GM12878 (cell line): ENCODE measurements around the gene SPG21. TPM values are rescaled to one million over a fixed set of nuclear protein-coding genes. Genes with fewer than 3 reads are reported as not detected.

ENCODE experiments used
- ATAC-seq: fragments of 200-7000 bp; cut with Tn5 transposase; 3 replicates; pipeline ENCODE4 v1.9.1; 2020; ENCODE audit warnings: mild to moderate bottlenecking, moderate library complexity
- BruUV-seq: library from RNA; stranded (reverse); fragments of 400-500 nt; replicated peaks from 2 replicates; lab custom pipeline; 2021; lab: Mats Ljungman, UMichigan
- CTCF ChIA-PET: fragments of 300-600 bp; sonication (Branson Sonifier 250); formaldehyde crosslinking; extraction: SDS; loops from one replicate; lab custom pipeline; 2021; ENCODE audit warnings: inconsistent platforms; lab: Yijun Ruan, JAX
- POLR2A ChIA-PET: fragments of 350-600 bp; formaldehyde crosslinking; extraction: SDS; loops from one replicate; lab custom pipeline; 2021; ENCODE audit warnings: inconsistent platforms; lab: Charles Lee
- RAD21 ChIA-PET: fragments of 300-600 bp; sonication (Branson Sonifier 250); formaldehyde crosslinking; loops from one replicate; lab custom pipeline; 2023; ENCODE audit warnings: antibody characterized with exemption; ENCODE audit not compliant: unreplicated experiment; lab: Charles Lee
- SMC1A ChIA-PET: fragments of 300-600 bp; sonication (Branson Sonifier 250); formaldehyde crosslinking; loops from one replicate; lab custom pipeline; 2023; ENCODE audit not compliant: unreplicated experiment, uncharacterized antibody; lab: Charles Lee
- DNase-seq: peaks from one replicate; pipeline ENCODE4 v3.0.0-alpha.2; 2011; ENCODE audit warnings: low read depth, low spot score
- FAIRE-seq: peaks from 3 replicates; lab custom pipeline; 2011; peaks lifted over from hg19 to GRCh38; lab: Jason Lieb, UNC
- H2AFZ ChIP-seq: 2 replicates; pipeline ENCODE4 v1.6.0; 2011; ENCODE audit warnings: low read depth, low read length, control low read depth; ENCODE audit not compliant: control insufficient read depth
- H3K27ac ChIP-seq: 2 replicates; pipeline ENCODE4 v1.5.1; 2011; ENCODE audit warnings: control low read depth; ENCODE audit not compliant: control insufficient read depth, insufficient read depth
- H3K27me3 ChIP-seq, 2 experiments: replicated peaks in 1 of 2; 2 replicates each; pipeline versions ENCODE4 v1.6.0 to v1.6.1; 2011; ENCODE audit warnings: low read length in 1 of 2; ENCODE audit not compliant: control insufficient read depth in 2 of 2, insufficient read depth in 2 of 2
- H3K36me3 ChIP-seq, 2 experiments: 2 replicates each; pipeline ENCODE4 v1.5.1; 2011; ENCODE audit warnings: low read length in 1 of 2; ENCODE audit not compliant: control insufficient read depth in 2 of 2, insufficient read depth in 2 of 2
- H3K4me1 ChIP-seq: 2 replicates; pipeline ENCODE4 v1.6.1; 2011; ENCODE audit warnings: mild to moderate bottlenecking, low read length, moderate library complexity, mixed read lengths; ENCODE audit not compliant: control insufficient read depth, insufficient read depth
- H3K4me2 ChIP-seq: 2 replicates; pipeline ENCODE4 v1.6.0; 2011; ENCODE audit warnings: control low read depth; ENCODE audit not compliant: control insufficient read depth, insufficient read depth
- H3K4me3 ChIP-seq: fragments of 200-600 bp; sonication (generic); 2 replicates; pipeline ENCODE4 v1.5.1; 2016
- H3K79me2 ChIP-seq: 2 replicates; pipeline ENCODE4 v1.6.0; 2011; ENCODE audit warnings: low read length; ENCODE audit not compliant: control insufficient read depth, insufficient read depth
- H3K9ac ChIP-seq: 2 replicates; pipeline ENCODE4 v1.8.0; 2011; ENCODE audit warnings: low read length, control low read depth, mixed read lengths; ENCODE audit not compliant: control insufficient read depth, insufficient read depth
- H3K9me3 ChIP-seq: replicated peaks from 3 replicates; pipeline ENCODE4 v1.5.1; 2011; ENCODE audit warnings: mild to moderate bottlenecking, low read length; ENCODE audit not compliant: control insufficient read depth, insufficient read depth
- H4K20me1 ChIP-seq: 2 replicates; pipeline ENCODE4 v1.6.0; 2011; ENCODE audit not compliant: control insufficient read depth, insufficient read depth
- CBX3 ChIP-seq: fragments of 200-600 bp; sonication (generic); IDR thresholded peaks from 2 replicates; pipeline ENCODE4 v1.6.1; 2016; ENCODE audit warnings: low read depth, borderline replicate concordance
- CBX5 ChIP-seq: sonication (generic); IDR thresholded peaks from 2 replicates; pipeline ENCODE4 v1.6.1; 2016; ENCODE audit warnings: low read depth, moderate library complexity, mild to moderate bottlenecking, inconsistent platforms
- DPF2 ChIP-seq: fragments of 450-650 bp; IDR thresholded peaks from 2 replicates; pipeline ENCODE4 v1.6.1; 2017; ENCODE audit warnings: mild to moderate bottlenecking
- EED ChIP-seq: sonication (generic); IDR thresholded peaks from 2 replicates; pipeline ENCODE4 v1.6.1; 2016; ENCODE audit warnings: antibody characterized with exemption, low read depth
- EGR1 ChIP-seq, 2 experiments: IDR thresholded peaks; 1 replicate in 1 of 2; 2 replicates in 1 of 2; pipeline ENCODE4 v1.6.1; 2011 to 2012; ENCODE audit warnings: low read depth in 2 of 2, low read length in 2 of 2, borderline replicate concordance in 1 of 2, mild to moderate bottlenecking in 1 of 2, moderate library complexity in 1 of 2
- ESRRA ChIP-seq: IDR thresholded peaks from 2 replicates; pipeline ENCODE4 v1.6.1; 2012; ENCODE audit warnings: mild to moderate bottlenecking, low read length, improper control_type of control experiment
- ETV6 ChIP-seq, 2 experiments: fragments of 450-650 bp in 1 of 2; IDR thresholded peaks in 1 of 2; conservative IDR thresholded peaks in 1 of 2; 2 replicates each; pipeline ENCODE4 v1.6.1; 2014; ENCODE audit warnings: antibody characterized with exemption in 1 of 2, borderline replicate concordance in 1 of 2, low read depth in 1 of 2, mild to moderate bottlenecking in 1 of 2, moderate library complexity in 1 of 2
- HDGF ChIP-seq: fragments of 450-650 bp; IDR thresholded peaks from 2 replicates; pipeline ENCODE4 v1.6.1; 2016; ENCODE audit warnings: antibody characterized with exemption
- IKZF1 ChIP-seq: fragments of 450-650 bp; conservative IDR thresholded peaks from 2 replicates; pipeline ENCODE4 v1.6.1; 2017; ENCODE audit warnings: antibody characterized with exemption, mild to moderate bottlenecking
- MTA2 ChIP-seq: fragments of 450-650 bp; IDR thresholded peaks from 2 replicates; pipeline ENCODE4 v1.6.1; 2016; ENCODE audit warnings: low read depth, mild to moderate bottlenecking, moderate library complexity
- MTA3 ChIP-seq: IDR thresholded peaks from 2 replicates; pipeline ENCODE4 v1.6.1; 2012; ENCODE audit warnings: low read length, inconsistent platforms, borderline replicate concordance
- NBN ChIP-seq: fragments of 450-650 bp; IDR thresholded peaks from 2 replicates; pipeline ENCODE4 v1.6.1; 2016
- SMAD1 ChIP-seq: fragments of 450-650 bp; IDR thresholded peaks from 2 replicates; pipeline ENCODE4 v1.6.1; 2018; ENCODE audit warnings: mild to moderate bottlenecking, low read depth; ENCODE audit not compliant: partially characterized antibody
- SP1 ChIP-seq: IDR thresholded peaks from one replicate; pipeline ENCODE4 v1.6.1; 2011; ENCODE audit warnings: low read depth, low read length
- TCF7 ChIP-seq: IDR thresholded peaks from 2 replicates; pipeline ENCODE4 v1.6.1; 2014; ENCODE audit warnings: antibody characterized with exemption, borderline replicate concordance
- ZNF384 ChIP-seq: IDR thresholded peaks from 2 replicates; pipeline ENCODE4 v1.6.1; 2012; ENCODE audit warnings: low read depth, mild to moderate bottlenecking, low read length, improper control_type of control experiment, borderline replicate concordance
- ZNF622 ChIP-seq: fragments of 450-650 bp; IDR thresholded peaks from 2 replicates; pipeline ENCODE4 v1.6.1; 2017; ENCODE audit warnings: mild to moderate bottlenecking, inconsistent platforms
- WGBS: methylation state at CpG from one replicate; pipeline ENCODE4 v1.1.6; 2016; ENCODE audit warnings: low lambda C conversion rate; ENCODE audit not compliant: insufficient replicate concordance, insufficient coverage; ENCODE audit errors: missing lambda C conversion rate; 5-methylcytosine and 5-hydroxymethylcytosine counted together
- in situ Hi-C: fragments of 300-500 bp; cut with MboI; formaldehyde crosslinking; loops from 9 replicates; pipeline ENCODE4 v1.14.3; 2018; ENCODE audit warnings: mixed read lengths
- intact Hi-C: fragments of 100-400 bp; cut with micrococcal nuclease; formaldehyde crosslinking; loops from one replicate; pipeline ENCODE4 v1.14.2; 2022; ENCODE audit not compliant: unreplicated experiment
- polyA plus RNA-seq, 11 experiments: library from polyadenylated mRNA; depleted of rRNA in 4 of 11; unstranded in 6 of 11; stranded (reverse) in 5 of 11; fragments of >200 nt; fragmentation: Nextera tagmentation in 4 of 11; fragmentation: Illumina TruSeq in 1 of 11; extraction: Ambion mirVana in 4 of 11; extraction: Trizol in 1 of 11; gene quantifications; 1 replicate in 1 of 11; 2 replicates in 10 of 11; pipeline versions ENCODE4 v1.2.1 to v1.2.3, GENCODE V29; 2011 to 2016; ENCODE audit warnings: inconsistent platforms in 2 of 11, missing spikeins in 2 of 11, low read depth in 1 of 11
- total RNA-seq, 4 experiments: library from RNA; depleted of rRNA in 3 of 4; stranded (reverse); fragments of >200 nt in 3 of 4; fragmentation: Illumina TruSeq in 1 of 4; extraction: Trizol in 1 of 4; gene quantifications; 2 replicates each; pipeline versions ENCODE4 v1.2.1 to v1.2.3, GENCODE V29; 2013 to 2021
- TF ChIP-seq, protein P1 (sequence below): fragments of 450-650 bp; IDR thresholded peaks from 2 replicates; pipeline ENCODE4 v1.6.1; 2017; ENCODE audit warnings: mild to moderate bottlenecking, moderate library complexity
- TF ChIP-seq, protein P2 (sequence below): fragments of 450-650 bp; IDR thresholded peaks from 2 replicates; pipeline ENCODE4 v1.6.1; 2017; ENCODE audit warnings: low read depth, mild to moderate bottlenecking, moderate library complexity

Gene SPG21
- total and polyA plus RNA-seq, 10 of the 15 experiments (the other 5 are each of a cell fraction or from before 2014, with no cell fraction given) = 25.5 to 116 (median 68.0) TPM

DNA sequence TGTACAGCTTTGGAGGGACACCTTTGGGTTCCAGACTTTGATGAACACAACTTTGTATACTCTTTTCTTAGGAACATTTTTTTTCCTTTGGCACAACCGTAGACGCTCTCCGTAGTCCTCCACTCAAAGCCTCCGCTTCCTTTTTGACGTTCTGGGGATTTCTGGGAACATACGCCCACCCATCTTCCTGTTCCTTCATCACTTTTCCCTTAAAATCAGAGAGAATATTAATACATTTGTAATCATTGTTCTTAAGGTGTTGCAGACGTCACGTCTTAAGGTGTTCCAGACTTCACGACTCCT, 405 bp upstream of the SPG21 start:
- RAD21 ChIA-PET = interaction anchor here (1.0 to 2.3 kb wide), 3 partner anchors 19 to 111 kb away, joined by 3 to 6 read pairs (median 5); no protein-coding TSS in a partner anchor
- BruUV-seq = no TSS peak
- no peaks in the 10 kb centered on the region for H3K27me3 ChIP-seq
- H2AFZ ChIP-seq = peak overlapping the region; percentile 91
- SMC1A ChIA-PET = interaction anchor here (1.0 to 1.3 kb wide), 2 partner anchors 10 to 87 kb away, joined by 3 read pairs; no protein-coding TSS in a partner anchor
- no peaks in the 10 kb centered on the region for H3K9me3 ChIP-seq
- peaks cover 2% of the 10 kb centered on the region for H3K4me1 ChIP-seq
- WGBS = under 1% methylated on average over 9 of the region's 9 CpGs
- in situ Hi-C loops = no loop called here
- H3K79me2 ChIP-seq = peaks cover 31% of the 10 kb centered on the region
- no peak for ATAC-seq
- peak overlapping the region; percentile 77 for H3K4me2 ChIP-seq
- CTCF ChIA-PET = interaction anchor here (1.3 kb wide), 2 partner anchors 13 to 96 kb away, joined by 3 read pairs; no protein-coding TSS in a partner anchor
- POLR2A ChIA-PET = interaction anchor here (0.6 to 0.8 kb wide), 3 partner anchors 9 to 178 kb away, joined by 3 to 9 read pairs (median 3); no protein-coding TSS in a partner anchor
- peak overlapping the region; percentile 64 for H3K4me3 ChIP-seq
- H4K20me1 ChIP-seq = no peaks in the 10 kb centered on the region
- peak overlapping the region; percentile 92 for H3K27ac ChIP-seq
- no peak for FAIRE-seq
- no peaks in the 10 kb centered on the region for H3K36me3 ChIP-seq
- no peak for DNase-seq
- intact Hi-C loops = loop anchor here (2.0 kb wide), 1 partner anchor 39 kb away; the partner anchor contains the start of gene MTFMT
- peak overlapping the region; percentile 75 for H3K9ac ChIP-seq
- TF ChIP-seq, protein P1, sequence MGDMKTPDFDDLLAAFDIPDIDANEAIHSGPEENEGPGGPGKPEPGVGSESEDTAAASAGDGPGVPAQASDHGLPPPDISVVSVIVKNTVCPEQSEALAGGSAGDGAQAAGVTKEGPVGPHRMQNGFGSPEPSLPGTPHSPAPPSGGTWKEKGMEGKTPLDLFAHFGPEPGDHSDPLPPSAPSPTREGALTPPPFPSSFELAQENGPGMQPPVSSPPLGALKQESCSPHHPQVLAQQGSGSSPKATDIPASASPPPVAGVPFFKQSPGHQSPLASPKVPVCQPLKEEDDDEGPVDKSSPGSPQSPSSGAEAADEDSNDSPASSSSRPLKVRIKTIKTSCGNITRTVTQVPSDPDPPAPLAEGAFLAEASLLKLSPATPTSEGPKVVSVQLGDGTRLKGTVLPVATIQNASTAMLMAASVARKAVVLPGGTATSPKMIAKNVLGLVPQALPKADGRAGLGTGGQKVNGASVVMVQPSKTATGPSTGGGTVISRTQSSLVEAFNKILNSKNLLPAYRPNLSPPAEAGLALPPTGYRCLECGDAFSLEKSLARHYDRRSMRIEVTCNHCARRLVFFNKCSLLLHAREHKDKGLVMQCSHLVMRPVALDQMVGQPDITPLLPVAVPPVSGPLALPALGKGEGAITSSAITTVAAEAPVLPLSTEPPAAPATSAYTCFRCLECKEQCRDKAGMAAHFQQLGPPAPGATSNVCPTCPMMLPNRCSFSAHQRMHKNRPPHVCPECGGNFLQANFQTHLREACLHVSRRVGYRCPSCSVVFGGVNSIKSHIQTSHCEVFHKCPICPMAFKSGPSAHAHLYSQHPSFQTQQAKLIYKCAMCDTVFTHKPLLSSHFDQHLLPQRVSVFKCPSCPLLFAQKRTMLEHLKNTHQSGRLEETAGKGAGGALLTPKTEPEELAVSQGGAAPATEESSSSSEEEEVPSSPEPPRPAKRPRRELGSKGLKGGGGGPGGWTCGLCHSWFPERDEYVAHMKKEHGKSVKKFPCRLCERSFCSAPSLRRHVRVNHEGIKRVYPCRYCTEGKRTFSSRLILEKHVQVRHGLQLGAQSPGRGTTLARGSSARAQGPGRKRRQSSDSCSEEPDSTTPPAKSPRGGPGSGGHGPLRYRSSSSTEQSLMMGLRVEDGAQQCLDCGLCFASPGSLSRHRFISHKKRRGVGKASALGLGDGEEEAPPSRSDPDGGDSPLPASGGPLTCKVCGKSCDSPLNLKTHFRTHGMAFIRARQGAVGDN = no peak
- no peak for TF ChIP-seq CBX3
- TF ChIP-seq HDGF = 0 out of 2 replicates have a peak, but pooled peaks have one; percentile 14
- TF ChIP-seq ETV6 (conservative IDR thresholded peaks at IDR 0.05 in 1 of 2, IDR thresholded peaks at IDR 0.05 in 1 of 2; ENCODE audit: borderline replicate concordance in 1 of 2, low read depth in 1 of 2) = 0 out of 4 replicates have a peak, but pooled peaks of 1 of the 2 experiments have one; percentile 14
- peak; percentile 36; the same call in 1 of the 2 replicates for TF ChIP-seq MTA2
- no peak for TF ChIP-seq EGR1 (IDR thresholded peaks at IDR 0.05; ENCODE audit: borderline replicate concordance in 1 of 2, low read depth in 2 of 2, low read length in 2 of 2)
- peak; percentile 0; the same call in 1 of the 2 replicates for TF ChIP-seq EED
- TF ChIP-seq NBN = peak; percentile 40
- TF ChIP-seq SMAD1 = peak; percentile 54
- peak; percentile 23; the same call in 1 of the 2 replicates for TF ChIP-seq ZNF384
- no peak for TF ChIP-seq ESRRA
- TF ChIP-seq CBX5 = no peak
- TF ChIP-seq IKZF1 = peak; percentile 71; the same call in 1 of the 2 replicates
- no peak for TF ChIP-seq SP1
- no peak for TF ChIP-seq DPF2
- TF ChIP-seq, protein P2, sequence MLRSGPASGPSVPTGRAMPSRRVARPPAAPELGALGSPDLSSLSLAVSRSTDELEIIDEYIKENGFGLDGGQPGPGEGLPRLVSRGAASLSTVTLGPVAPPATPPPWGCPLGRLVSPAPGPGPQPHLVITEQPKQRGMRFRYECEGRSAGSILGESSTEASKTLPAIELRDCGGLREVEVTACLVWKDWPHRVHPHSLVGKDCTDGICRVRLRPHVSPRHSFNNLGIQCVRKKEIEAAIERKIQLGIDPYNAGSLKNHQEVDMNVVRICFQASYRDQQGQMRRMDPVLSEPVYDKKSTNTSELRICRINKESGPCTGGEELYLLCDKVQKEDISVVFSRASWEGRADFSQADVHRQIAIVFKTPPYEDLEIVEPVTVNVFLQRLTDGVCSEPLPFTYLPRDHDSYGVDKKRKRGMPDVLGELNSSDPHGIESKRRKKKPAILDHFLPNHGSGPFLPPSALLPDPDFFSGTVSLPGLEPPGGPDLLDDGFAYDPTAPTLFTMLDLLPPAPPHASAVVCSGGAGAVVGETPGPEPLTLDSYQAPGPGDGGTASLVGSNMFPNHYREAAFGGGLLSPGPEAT = peak; percentile 68; the same call in 1 of the 2 replicates
- TF ChIP-seq ZNF622 = no peak
- no peak for TF ChIP-seq TCF7
- no peak for TF ChIP-seq MTA3
